Testis (tissue), 3 donors: ENCODE results near the gene CITED2. TPM values are rescaled to one million over a fixed set of nuclear protein-coding genes. Genes with fewer than 3 reads are reported as not detected.
"Not testable (repeated sequence)": the region's sequence is repeated elsewhere in the genome, so short reads cannot be mapped to it uniquely, and the experiment has no call there.

ENCODE experiments used
- DNase-seq: peaks from one replicate; pipeline ENCODE4 v3.0.0-alpha.2; 2019
- H3K27ac ChIP-seq, 2 donors: fragments of 200-600 bp; sonication (generic); one replicate each; pipeline ENCODE4 v1.5.1; 2019
- H3K27me3 ChIP-seq: fragments of 200-600 bp; sonication (generic); one replicate; pipeline ENCODE4 v1.5.1; 2019
- H3K36me3 ChIP-seq: fragments of 200-600 bp; sonication (generic); one replicate; pipeline ENCODE4 v1.5.1; 2017; ENCODE audit warnings: low read depth; ENCODE audit errors: missing control alignments
- H3K4me1 ChIP-seq: fragments of 200-600 bp; sonication (generic); one replicate; pipeline ENCODE4 v1.5.1; 2019
- H3K4me3 ChIP-seq, 2 donors: fragments of 200-600 bp; sonication (generic); one replicate each; pipeline ENCODE4 v1.5.1; 2017 to 2019
- H3K9me3 ChIP-seq: fragments of 200-600 bp; sonication (generic); one replicate; pipeline ENCODE4 v1.5.1; 2017
- POLR2A ChIP-seq: fragments of 450-650 bp; IDR thresholded peaks from one replicate; pipeline ENCODE4 v1.6.1; 2017; ENCODE audit warnings: antibody characterized with exemption, mild to moderate bottlenecking, moderate library complexity
- WGBS, 2 donors: methylation state at CpG; one replicate each; pipeline ENCODE4 v1.1.5; 2018; 5-methylcytosine and 5-hydroxymethylcytosine counted together
- intact Hi-C: fragments of 100-400 bp; cut with DNase I; formaldehyde crosslinking; loops from one replicate; pipeline ENCODE4 v1.15.1; 2023; ENCODE audit warnings: low total_unique reads
- polyA plus RNA-seq: library from polyadenylated mRNA; stranded (reverse); fragments of 350-450 nt; fragmentation: Illumina TruSeq; extraction: RNeasy Lipid Tissue Mini Kit (QIAGEN cat#74804); gene quantifications from one replicate; pipeline ENCODE4 v1.2.3, GENCODE V29; 2014; ENCODE audit warnings: low read depth, low replicate concordance; ENCODE audit not compliant: insufficient read depth
- total RNA-seq, 2 donors: library from RNA; depleted of rRNA; stranded (reverse); fragments of >200 nt; gene quantifications; one replicate each; pipeline ENCODE4 v1.2.3, GENCODE V29; 2016
- TF ChIP-seq, protein P1 (sequence below), 3 experiments: fragments of 450-650 bp in 2 of 3; fragments of 200-600 bp in 1 of 3; sonication (generic) in 1 of 3; IDR thresholded peaks; one replicate each; pipeline ENCODE4 v1.5.1; 2016 to 2019; ENCODE audit warnings: antibody characterized with exemption in 3 of 3, mild to moderate bottlenecking in 2 of 3, moderate library complexity in 1 of 3

CITED2 gene
- total and polyA plus RNA-seq, 3 donors from 2014 or later, result 65.2 to 115 (median 70.2) TPM

DNA sequence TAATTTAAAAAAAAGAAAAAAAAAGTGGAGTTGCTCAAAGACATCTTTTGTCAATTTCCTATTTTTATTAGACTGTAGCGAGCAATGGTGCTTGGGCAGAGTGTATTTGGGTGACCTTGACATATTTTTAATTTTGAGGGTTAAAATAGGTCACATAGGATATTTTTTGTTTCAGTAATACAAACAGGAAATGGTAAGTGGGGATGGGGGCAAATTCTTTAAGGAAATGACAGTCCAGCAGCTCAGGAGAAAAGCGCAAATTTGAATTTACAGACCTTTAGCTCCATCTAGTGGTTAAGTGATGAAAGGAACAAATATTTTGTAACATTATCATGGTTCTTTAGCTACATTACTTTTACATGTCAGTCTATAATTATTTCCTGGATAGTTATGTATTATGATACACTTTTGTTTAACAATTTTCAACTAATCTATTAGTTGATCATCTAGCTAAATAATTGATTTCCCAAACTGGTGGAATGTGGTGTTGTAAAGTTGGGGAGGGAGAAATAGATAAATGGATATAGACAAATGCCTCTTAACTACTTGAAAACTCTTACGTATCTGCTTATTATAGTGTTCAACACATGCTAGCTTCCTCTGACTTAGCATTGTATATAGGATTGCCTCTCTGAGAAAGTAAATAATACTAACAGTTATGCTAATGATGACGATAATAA lies 10.0 kb downstream of the CITED2 start:
- 45 to 55% methylated on average over 4 of the region's 4 CpGs for WGBS, 2 donors
- intact Hi-C loops, result loop anchor here (5.0 to 10.0 kb wide), 2 partner anchors 147 to 240 kb away; no protein-coding TSS in a partner anchor

DNA sequence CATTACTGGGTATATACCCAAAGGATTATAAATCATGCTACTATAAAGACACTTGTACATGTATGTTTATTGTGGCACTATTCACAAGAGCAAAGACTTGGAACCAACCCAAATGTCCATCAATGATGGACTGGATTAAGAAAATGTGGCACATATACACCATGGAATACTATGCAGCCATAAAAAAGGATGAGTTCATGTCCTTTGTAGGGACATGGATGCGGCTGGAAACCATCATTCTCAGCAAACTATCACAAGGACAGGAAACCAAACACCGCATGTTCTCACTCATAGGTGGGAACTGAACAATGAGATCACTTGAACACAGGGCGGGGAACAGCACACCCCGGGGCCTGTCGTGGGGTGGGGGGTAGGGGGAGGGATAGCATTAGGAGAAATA lies 10.7 kb downstream of the CITED2 start:
- H3K27ac ChIP-seq, H3K4me3 ChIP-seq, H3K27me3 ChIP-seq, H3K4me1 ChIP-seq, H3K9me3 ChIP-seq, H3K36me3 ChIP-seq, DNase-seq: not testable (repeated sequence)
- 90 to 93% methylated on average over 5 of the region's 5 CpGs for WGBS, 2 donors
- intact Hi-C loops, result loop anchor here (5.0 to 10.0 kb wide), 2 partner anchors 146 to 239 kb away; no protein-coding TSS in a partner anchor

More for the DNA sequence above, 10.0 kb downstream of the CITED2 start:
- no peaks in the 10 kb centered on the region for H3K27me3 ChIP-seq
- H3K4me3 ChIP-seq, result no peak overlapping the region
- no peak overlapping the region for H3K27ac ChIP-seq
- peaks cover 10% of the 10 kb centered on the region for H3K4me1 ChIP-seq
- no peaks in the 10 kb centered on the region for H3K9me3 ChIP-seq
- H3K36me3 ChIP-seq, result no peaks in the 10 kb centered on the region
- no peak for DNase-seq
- no peak for TF ChIP-seq POLR2A
- TF ChIP-seq, protein P1, sequence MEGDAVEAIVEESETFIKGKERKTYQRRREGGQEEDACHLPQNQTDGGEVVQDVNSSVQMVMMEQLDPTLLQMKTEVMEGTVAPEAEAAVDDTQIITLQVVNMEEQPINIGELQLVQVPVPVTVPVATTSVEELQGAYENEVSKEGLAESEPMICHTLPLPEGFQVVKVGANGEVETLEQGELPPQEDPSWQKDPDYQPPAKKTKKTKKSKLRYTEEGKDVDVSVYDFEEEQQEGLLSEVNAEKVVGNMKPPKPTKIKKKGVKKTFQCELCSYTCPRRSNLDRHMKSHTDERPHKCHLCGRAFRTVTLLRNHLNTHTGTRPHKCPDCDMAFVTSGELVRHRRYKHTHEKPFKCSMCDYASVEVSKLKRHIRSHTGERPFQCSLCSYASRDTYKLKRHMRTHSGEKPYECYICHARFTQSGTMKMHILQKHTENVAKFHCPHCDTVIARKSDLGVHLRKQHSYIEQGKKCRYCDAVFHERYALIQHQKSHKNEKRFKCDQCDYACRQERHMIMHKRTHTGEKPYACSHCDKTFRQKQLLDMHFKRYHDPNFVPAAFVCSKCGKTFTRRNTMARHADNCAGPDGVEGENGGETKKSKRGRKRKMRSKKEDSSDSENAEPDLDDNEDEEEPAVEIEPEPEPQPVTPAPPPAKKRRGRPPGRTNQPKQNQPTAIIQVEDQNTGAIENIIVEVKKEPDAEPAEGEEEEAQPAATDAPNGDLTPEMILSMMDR (IDR thresholded peaks at IDR 0.05), result peak; percentile 78 to 84 (median 81)

DNA sequence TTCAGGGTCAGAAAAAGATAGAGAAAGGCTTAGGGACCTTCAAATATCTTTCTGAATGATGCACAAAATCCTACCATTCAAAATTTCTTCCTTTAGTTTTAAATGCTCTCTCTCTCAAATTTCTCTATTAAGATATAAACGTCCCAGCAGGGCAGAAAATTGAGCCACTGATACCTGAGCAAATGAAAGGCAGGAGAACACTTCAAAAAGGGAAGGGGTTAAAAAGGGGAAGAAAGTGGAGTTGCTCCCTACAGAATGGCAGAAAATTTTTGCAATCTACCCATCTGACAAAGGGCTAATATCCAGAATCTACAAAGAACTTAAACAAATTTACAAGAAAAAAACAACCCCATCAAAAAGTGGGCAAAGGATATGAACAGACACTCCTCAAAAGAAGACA lies 11.3 kb downstream of the CITED2 start:
- not testable (repeated sequence) for H3K27ac ChIP-seq, H3K4me3 ChIP-seq, H3K4me1 ChIP-seq, H3K27me3 ChIP-seq, DNase-seq, H3K9me3 ChIP-seq, H3K36me3 ChIP-seq
- 49 to 67% methylated on average over 1 of the region's 1 CpG for WGBS, 2 donors
- intact Hi-C loops, result loop anchor here (5.0 to 10.0 kb wide), 2 partner anchors 146 to 238 kb away; no protein-coding TSS in a partner anchor

DNA sequence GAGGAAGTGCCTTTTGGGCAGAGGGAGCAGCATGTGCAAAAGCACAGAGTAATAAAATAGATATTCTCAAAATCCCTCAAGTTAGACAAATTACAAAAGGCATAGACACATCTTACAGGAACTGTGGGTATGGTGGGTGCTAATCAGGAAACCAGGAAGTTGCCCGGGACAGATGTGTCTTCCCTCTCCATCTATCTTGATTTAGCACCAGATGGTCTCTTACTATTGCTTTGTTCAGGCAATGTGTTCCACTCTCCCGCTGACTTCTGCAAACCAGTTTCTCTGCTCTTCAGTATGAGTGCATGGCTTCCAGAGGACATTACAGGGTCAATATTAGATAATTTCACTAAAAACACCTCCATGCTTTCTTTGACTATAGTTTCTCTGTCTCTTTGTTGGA lies 13.2 kb downstream of the CITED2 start:
- Histone ChIP-seq H3K4me3 (no peak overlapping the region), H3K27me3 (no peaks in the 10 kb centered on the region), H3K36me3 (no peaks in the 10 kb centered on the region), H3K9me3 (no peaks in the 10 kb centered on the region), H3K27ac (no peak overlapping the region), H3K4me1 (no peaks in the 10 kb centered on the region)
- intact Hi-C loops, result loop anchor here (5.0 to 10.0 kb wide), 2 partner anchors 144 to 236 kb away; no protein-coding TSS in a partner anchor
- DNase-seq, result no peak
- no peak for TF ChIP-seq POLR2A
- TF ChIP-seq, protein P1 (IDR thresholded peaks at IDR 0.05), result no peak
- 57 to 65% methylated on average over 2 of the region's 2 CpGs for WGBS, 2 donors

DNA sequence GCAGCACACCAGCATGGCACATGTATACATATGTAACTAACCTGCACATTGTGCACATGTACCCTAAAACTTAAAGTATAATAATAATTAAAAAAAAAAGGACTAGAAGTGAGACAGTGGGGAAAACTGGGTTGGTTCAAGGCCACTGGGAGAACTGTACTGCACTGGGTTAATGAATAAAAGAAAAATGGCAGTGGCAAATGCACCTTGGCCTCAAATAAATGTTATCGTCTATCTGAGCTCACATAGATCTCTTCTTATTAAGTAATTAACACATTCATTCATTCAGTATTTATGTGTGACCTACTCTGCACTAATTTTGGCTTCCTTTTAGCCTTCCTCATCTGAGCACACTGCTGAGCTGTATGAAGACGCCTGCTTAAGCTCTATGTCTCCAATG lies 17.5 kb downstream of the CITED2 start:
- Histone ChIP-seq H3K4me3 (no peak overlapping the region), H3K4me1 (no peaks in the 10 kb centered on the region), H3K27ac (no peak overlapping the region), H3K9me3 (no peaks in the 10 kb centered on the region), H3K27me3 (no peaks in the 10 kb centered on the region), H3K36me3 (no peaks in the 10 kb centered on the region)
- TF ChIP-seq, protein P1 (IDR thresholded peaks at IDR 0.05), result no peak
- TF ChIP-seq POLR2A, result no peak
- no peak for DNase-seq
- intact Hi-C loops, result no loop called here
- 88 to 91% methylated on average over 2 of the region's 2 CpGs for WGBS, 2 donors
